Endothelial cell of umbilical vein (primary cell): ENCODE measurements around the gene DNAJB5. TPM values are rescaled to one million over a fixed set of nuclear protein-coding genes. Genes with fewer than 3 reads are reported as not detected.

Experiments used
- BruUV-seq: library from RNA; stranded (reverse); fragments of 400-500 nt; replicated peaks from 2 replicates; lab custom pipeline; 2021; lab: Mats Ljungman, UMichigan
- CTCF ChIA-PET: fragments of 300-600, 350-600 bp; sonication (Branson Sonifier 250); formaldehyde crosslinking; loops from one replicate; lab custom pipeline; 2021; ENCODE audit warnings: antibody characterized with exemption, inconsistent platforms; lab: Charles Lee
- POLR2A ChIA-PET: fragments of 300-600, 350-600 bp; sonication (Branson Sonifier 250); formaldehyde crosslinking; loops from one replicate; lab custom pipeline; 2021; ENCODE audit warnings: antibody characterized with exemption, inconsistent platforms; lab: Charles Lee
- DNase-seq: peaks from one replicate; pipeline ENCODE4 v3.0.0-alpha.2; 2011; ENCODE audit warnings: low read depth, low spot score
- FAIRE-seq: peaks from 2 replicates; lab custom pipeline; 2011; peaks lifted over from hg19 to GRCh38; lab: Jason Lieb, UNC
- H2AFZ ChIP-seq: 2 replicates; pipeline ENCODE4 v1.6.0; 2012; ENCODE audit warnings: low read depth, low read length, control low read depth, inconsistent platforms
- H3K27ac ChIP-seq: 2 replicates; pipeline ENCODE4 v1.5.1; 2011; ENCODE audit warnings: low read depth, mild to moderate bottlenecking, control low read depth, low read length, moderate library complexity; ENCODE audit not compliant: insufficient read depth
- H3K27me3 ChIP-seq, 2 experiments: 2 replicates each; pipeline versions ENCODE4 v1.6.0 to v1.6.1; 2011; ENCODE audit warnings: low read length in 2 of 2, mixed read lengths in 1 of 2; ENCODE audit not compliant: control insufficient read depth in 2 of 2, insufficient read depth in 2 of 2
- H3K36me3 ChIP-seq, 2 experiments: 2 replicates in 1 of 2; 3 replicates in 1 of 2; pipeline ENCODE4 v1.5.1; 2011; ENCODE audit warnings: low read length in 2 of 2, mild to moderate bottlenecking in 1 of 2, moderate library complexity in 1 of 2; ENCODE audit not compliant: control insufficient read depth in 2 of 2, insufficient read depth in 2 of 2; ENCODE audit errors: extremely low read depth in 1 of 2
- H3K4me1 ChIP-seq: 3 replicates; pipeline ENCODE4 v1.5.1; 2011; ENCODE audit warnings: mild to moderate bottlenecking, low read length; ENCODE audit not compliant: control insufficient read depth, insufficient read depth; ENCODE audit errors: extremely low read depth
- H3K4me2 ChIP-seq: 2 replicates; pipeline ENCODE4 v1.6.1; 2011; ENCODE audit warnings: low read length, control low read depth, mixed read lengths; ENCODE audit not compliant: insufficient read depth
- H3K4me3 ChIP-seq, 3 experiments: fragments of 200-600 bp in 1 of 3; sonication (generic), shearing (Covaris generic) in 1 of 3; replicated peaks in 1 of 3; 2 replicates each; pipeline ENCODE4 v1.5.1; 2011 to 2016; ENCODE audit warnings: control low read depth in 3 of 3, low read length in 3 of 3, mild to moderate bottlenecking in 2 of 3, inconsistent platforms in 1 of 3, low read depth in 1 of 3, moderate library complexity in 1 of 3; ENCODE audit not compliant: insufficient read depth in 1 of 3
- H3K79me2 ChIP-seq: 2 replicates; pipeline ENCODE4 v1.6.0; 2012; ENCODE audit warnings: low read length, inconsistent platforms; ENCODE audit not compliant: control insufficient read depth, insufficient read depth
- H3K9ac ChIP-seq: replicated peaks from 2 replicates; pipeline ENCODE3; 2011; ENCODE audit warnings: low read length, control low read depth; ENCODE audit not compliant: insufficient read depth; ENCODE audit errors: extremely low read depth
- H3K9me1 ChIP-seq: replicated peaks from 3 replicates; pipeline ENCODE4 v1.6.0; 2011; ENCODE audit warnings: mild to moderate bottlenecking, low read length; ENCODE audit not compliant: control insufficient read depth, insufficient read depth; ENCODE audit errors: extremely low read depth
- H3K9me3 ChIP-seq: replicated peaks from 2 replicates; pipeline ENCODE4 v1.5.1; 2012; ENCODE audit warnings: low read length, inconsistent platforms; ENCODE audit not compliant: control insufficient read depth, insufficient read depth
- H4K20me1 ChIP-seq: replicated peaks from 2 replicates; pipeline ENCODE3; 2011; ENCODE audit warnings: mild to moderate bottlenecking, low read length; ENCODE audit not compliant: control insufficient read depth, insufficient read depth; ENCODE audit errors: extremely low read depth
- EZH2 ChIP-seq: IDR thresholded peaks from 2 replicates; pipeline ENCODE4 v1.6.1; 2012; ENCODE audit warnings: borderline replicate concordance, low read depth, mild to moderate bottlenecking, moderate library complexity, low read length, inconsistent platforms; ENCODE audit not compliant: severe bottlenecking
- FOS ChIP-seq: IDR thresholded peaks from 2 replicates; pipeline ENCODE4 v1.6.1; 2011; ENCODE audit warnings: mild to moderate bottlenecking, low read length, moderate library complexity, borderline replicate concordance; ENCODE audit not compliant: insufficient read depth
- GATA2 ChIP-seq: IDR thresholded peaks from 2 replicates; pipeline ENCODE4 v1.7.0; 2011; ENCODE audit warnings: low read depth, mild to moderate bottlenecking, moderate library complexity, mixed read lengths, low read length; ENCODE audit not compliant: insufficient read length, insufficient read depth
- JUN ChIP-seq: IDR thresholded peaks from 2 replicates; pipeline ENCODE4 v1.6.1; 2011; ENCODE audit warnings: borderline replicate concordance, low read depth; ENCODE audit not compliant: insufficient read length, insufficient read depth
- MYC ChIP-seq: IDR thresholded peaks from one replicate; pipeline ENCODE4 v1.6.1; 2011; ENCODE audit warnings: mild to moderate bottlenecking, low read depth, low read length
- POLR2A ChIP-seq: IDR thresholded peaks from 2 replicates; pipeline ENCODE4 v1.6.1; 2012; ENCODE audit warnings: low read depth, mild to moderate bottlenecking, control low read depth, low read length
- POLR2AphosphoS5 ChIP-seq: IDR thresholded peaks from 2 replicates; pipeline ENCODE4 v1.6.1; 2012; ENCODE audit warnings: low read depth, mild to moderate bottlenecking, control low read depth, low read length, moderate library complexity; ENCODE audit not compliant: insufficient read depth
- dilution Hi-C: fragments of 300-500 bp; cut with MboI; formaldehyde crosslinking; loops from one replicate; pipeline ENCODE4 v1.15.0; 2019; ENCODE audit warnings: low sequenced_read_pairs; ENCODE audit not compliant: extremely low pct_ligation_motif_present
- intact Hi-C: fragments of 100-400 bp; cut with micrococcal nuclease; formaldehyde crosslinking; loops from one replicate; pipeline ENCODE4 v1.10.0; 2022
- polyA plus RNA-seq, 4 experiments: library from polyadenylated mRNA; depleted of rRNA in 3 of 4; stranded (reverse) in 3 of 4; unstranded in 1 of 4; fragments of >200 nt; gene quantifications; 2 replicates each; pipeline versions ENCODE4 v1.2.1 to v1.2.3, GENCODE V29; 2011 to 2012; ENCODE audit warnings: missing spikeins in 1 of 4
- total RNA-seq: library from RNA; stranded (reverse); gene quantifications from 2 replicates; pipeline ENCODE4 v1.2.3, GENCODE V29; 2021
- TF ChIP-seq, protein P1 (sequence below), 2 donors: IDR thresholded peaks; 1 replicate in 1 of 2; 2 replicates in 1 of 2; pipeline ENCODE4 v1.5.1; 2011; ENCODE audit warnings: low read length in 2 of 2, mild to moderate bottlenecking in 2 of 2, moderate library complexity in 2 of 2, control low read depth in 1 of 2, inconsistent platforms in 1 of 2, low read depth in 1 of 2; ENCODE audit not compliant: insufficient read depth in 1 of 2; ENCODE audit errors: extremely low read depth in 1 of 2
- TF ChIP-seq, protein P2 (sequence below): IDR thresholded peaks from 2 replicates; pipeline ENCODE4 v1.6.1; 2011; ENCODE audit not compliant: insufficient read depth, insufficient read length

DNAJB5 gene
- total and polyA plus RNA-seq, 2 donors (not counting 3 experiments of a cell fraction or from before 2014, with no cell fraction given): 8.6 to 12.8 TPM

DNA sequence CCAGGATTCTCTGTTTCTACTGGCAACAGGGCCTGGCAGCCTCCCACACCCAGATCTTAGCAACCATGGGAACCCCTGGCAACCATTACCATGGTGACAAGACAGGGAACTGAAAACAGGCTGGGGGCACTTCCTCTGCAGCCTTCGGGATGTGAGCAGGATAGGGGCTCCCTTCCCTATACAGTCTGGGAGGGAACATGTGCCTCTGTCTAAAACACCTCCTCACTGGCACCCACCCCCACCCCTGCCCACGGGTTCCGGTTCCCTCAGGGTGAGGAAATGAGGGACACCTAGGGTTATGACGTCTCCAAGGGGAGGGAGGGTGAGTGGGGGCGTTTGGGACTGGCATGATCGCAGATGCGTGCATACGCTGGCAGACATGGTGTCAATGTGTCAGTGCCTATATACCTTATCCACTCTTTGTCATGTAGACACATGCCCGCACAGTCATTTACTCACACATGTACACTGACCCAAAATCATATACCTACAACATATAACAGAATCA is 3.0 kb upstream of the DNAJB5 start:
- Histone ChIP-seq H3K79me2 (no peaks in the 10 kb centered on the region), H2AFZ (no peak overlapping the region), H3K4me1 (peaks cover 14% of the 10 kb centered on the region), H3K27me3 (peaks cover 0 to 2% of the 10 kb centered on the region in 2 experiments), H3K4me2 (no peak overlapping the region), H3K27ac (no peak overlapping the region), H3K4me3 (no peak overlapping the region), H3K36me3 (no peaks in the 10 kb centered on the region), H3K9me1 (no peaks in the 10 kb centered on the region), H3K9ac (no peak overlapping the region), H4K20me1 (no peaks in the 10 kb centered on the region), H3K9me3 (no peaks in the 10 kb centered on the region)
- DNase-seq (peak; percentile 23), FAIRE-seq (no peak)
- ChIA-PET CTCF (interaction anchor here (3.9 kb wide), 1 partner anchor 87 kb away, joined by 19 read pairs; no protein-coding TSS in a partner anchor), POLR2A (no interaction called here)
- no TSS peak for BruUV-seq
- intact Hi-C loops (loop anchor here (10.0 kb wide), 1 partner anchor 312 kb away; no protein-coding TSS in a partner anchor), dilution Hi-C loops (no loop called here)
- TF ChIP-seq POLR2AphosphoS5: no peak
- no peak for TF ChIP-seq EZH2
- TF ChIP-seq, protein P1, sequence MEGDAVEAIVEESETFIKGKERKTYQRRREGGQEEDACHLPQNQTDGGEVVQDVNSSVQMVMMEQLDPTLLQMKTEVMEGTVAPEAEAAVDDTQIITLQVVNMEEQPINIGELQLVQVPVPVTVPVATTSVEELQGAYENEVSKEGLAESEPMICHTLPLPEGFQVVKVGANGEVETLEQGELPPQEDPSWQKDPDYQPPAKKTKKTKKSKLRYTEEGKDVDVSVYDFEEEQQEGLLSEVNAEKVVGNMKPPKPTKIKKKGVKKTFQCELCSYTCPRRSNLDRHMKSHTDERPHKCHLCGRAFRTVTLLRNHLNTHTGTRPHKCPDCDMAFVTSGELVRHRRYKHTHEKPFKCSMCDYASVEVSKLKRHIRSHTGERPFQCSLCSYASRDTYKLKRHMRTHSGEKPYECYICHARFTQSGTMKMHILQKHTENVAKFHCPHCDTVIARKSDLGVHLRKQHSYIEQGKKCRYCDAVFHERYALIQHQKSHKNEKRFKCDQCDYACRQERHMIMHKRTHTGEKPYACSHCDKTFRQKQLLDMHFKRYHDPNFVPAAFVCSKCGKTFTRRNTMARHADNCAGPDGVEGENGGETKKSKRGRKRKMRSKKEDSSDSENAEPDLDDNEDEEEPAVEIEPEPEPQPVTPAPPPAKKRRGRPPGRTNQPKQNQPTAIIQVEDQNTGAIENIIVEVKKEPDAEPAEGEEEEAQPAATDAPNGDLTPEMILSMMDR (IDR thresholded peaks at IDR 0.05; ENCODE audit: extremely low read depth in 1 of 2, insufficient read depth in 1 of 2, low read depth in 1 of 2, low read length in 2 of 2): no peak
- TF ChIP-seq GATA2: no peak
- no peak for TF ChIP-seq MYC
- TF ChIP-seq JUN: no peak
- TF ChIP-seq FOS: no peak
- TF ChIP-seq, protein P2, sequence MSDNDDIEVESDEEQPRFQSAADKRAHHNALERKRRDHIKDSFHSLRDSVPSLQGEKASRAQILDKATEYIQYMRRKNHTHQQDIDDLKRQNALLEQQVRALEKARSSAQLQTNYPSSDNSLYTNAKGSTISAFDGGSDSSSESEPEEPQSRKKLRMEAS: no peak
- no peak for TF ChIP-seq POLR2A
